GM18519 (cell line): ENCODE data around the gene AOC3.
"Not testable (repeated sequence)": the region's sequence is repeated elsewhere in the genome, so short reads cannot be mapped to it uniquely, and the experiment has no call there.

ENCODE experiments used
- ATAC-seq: cut with Tn5 transposase; IDR thresholded peaks from one replicate; pipeline ENCODE4 v1.9.1; 2021; ENCODE audit warnings: mild to moderate bottlenecking, moderate library complexity; ENCODE audit not compliant: unreplicated experiment, low FRiP score

AOC3 gene

GRCh38 chr17:42886283-42887176, 35.5 kb downstream of the AOC3 start:
- no peak for ATAC-seq

- no peak for ATAC-seq
These were observed 38.8 kb downstream of the AOC3 start for GRCh38 chr17:42889809-42890208.

- ATAC-seq = no peak
These were observed 40.6 kb downstream of the AOC3 start for GRCh38 chr17:42891539-42892152.

- ATAC-seq = no peak
These were observed 42.4 kb downstream of the AOC3 start for GRCh38 chr17:42893359-42893758.

- no peak for ATAC-seq
These were observed 43.5 kb downstream of the AOC3 start for GRCh38 chr17:42894283-42895184.

GRCh38 chr17:42895185-42895555, 44.2 kb downstream of the AOC3 start:
- ATAC-seq = no peak

- no peak for ATAC-seq
These were observed 47.3 kb downstream of the AOC3 start for GRCh38 chr17:42898147-42898811.

- ATAC-seq = not testable (repeated sequence)
These were observed 49.0 kb downstream of the AOC3 start for GRCh38 chr17:42899981-42900380.

GRCh38 chr17:42900460-42901331, 49.7 kb downstream of the AOC3 start, which contains the start of gene G6PC1:
TSS of gene G6PC1 (plus strand) at chr17:42900799. CDS start at chr17:42900877, 78 bp downstream.
- no peak for ATAC-seq

- no peak for ATAC-seq
These were observed 50.7 kb downstream of the AOC3 start for GRCh38 chr17:42901535-42902229.

GRCh38 chr17:42904110-42904469, 53.1 kb downstream of the AOC3 start:
- no peak for ATAC-seq

- no peak for ATAC-seq
These were observed 55.9 kb downstream of the AOC3 start for GRCh38 chr17:42906772-42907446.
